ENCODE results near the gene RAD18. TPM values are rescaled to one million over a fixed set of nuclear protein-coding genes. Genes with fewer than 3 reads are reported as not detected.

RAD18 gene
- total RNA-seq, 1 experiment from 2014 or later, result 14.9 TPM

DNA sequence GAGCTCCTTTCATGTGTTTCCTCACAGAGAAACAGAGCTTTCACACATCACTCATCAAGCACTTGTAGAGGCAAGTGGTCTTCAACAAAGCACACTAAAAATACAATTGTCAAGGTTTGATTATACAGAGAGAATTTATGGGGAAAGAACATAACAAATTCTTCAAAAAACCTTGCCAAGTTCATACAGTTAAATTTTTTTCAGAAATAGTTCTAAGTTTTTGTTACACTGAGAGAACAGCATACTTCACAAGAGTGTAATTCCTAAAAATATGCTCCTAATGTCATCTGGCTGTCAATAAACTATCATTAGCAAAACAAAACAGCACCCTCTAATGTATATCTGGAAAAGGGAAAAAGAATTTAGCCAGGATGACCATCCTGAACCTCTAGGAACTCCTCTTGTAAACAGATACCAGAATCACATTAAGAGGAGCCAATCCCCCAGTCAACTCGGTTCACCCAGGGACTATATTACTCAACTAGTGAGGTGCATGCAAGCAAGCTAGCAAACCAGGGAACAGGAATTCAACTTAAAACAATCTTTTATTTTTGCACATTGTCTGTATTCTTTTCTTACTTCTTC lies 63.3 kb downstream of the RAD18 start:
- DNase-seq (ENCODE audit: low spot score), result no peak

DNA sequence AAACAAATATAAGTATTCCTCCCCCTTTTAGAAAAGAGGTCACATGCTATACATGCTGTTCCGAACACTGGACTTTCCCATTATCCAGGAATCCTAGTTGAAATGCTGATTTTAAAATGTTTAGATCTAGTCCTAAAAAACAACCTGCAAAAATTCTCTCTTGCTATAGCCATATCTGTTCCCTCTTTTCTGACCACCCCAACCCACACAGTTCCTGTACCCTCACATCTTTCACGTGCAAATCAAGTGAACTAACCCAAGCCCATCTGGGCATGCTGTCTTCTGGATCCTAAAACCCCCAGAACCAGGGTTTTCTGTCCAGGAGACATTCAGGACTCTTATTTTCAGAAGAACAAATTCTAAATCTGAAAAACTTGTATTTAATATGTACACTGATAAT lies 67.4 kb downstream of the RAD18 start:
- no peak for DNase-seq (ENCODE audit: low spot score)

DNA sequence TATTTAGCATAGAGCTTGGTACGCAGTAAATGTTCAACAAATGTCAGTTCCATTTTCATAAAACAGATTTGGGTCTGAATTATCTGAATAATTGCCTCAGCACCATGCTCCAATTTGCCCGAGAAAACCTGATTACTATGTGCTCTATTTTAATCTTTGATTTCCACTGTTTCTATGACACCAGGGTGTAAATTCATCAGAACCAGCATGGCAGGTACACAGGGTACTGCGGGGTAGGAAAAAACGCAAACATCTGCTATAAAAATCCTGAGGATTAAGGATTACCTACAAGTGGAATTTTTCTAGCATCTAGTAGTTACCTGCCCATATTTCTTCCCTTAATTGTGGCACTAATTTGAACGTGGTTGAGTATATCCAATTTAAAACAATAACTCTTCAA lies 70.3 kb downstream of the RAD18 start:
- no peak for DNase-seq (ENCODE audit: low spot score)

DNA sequence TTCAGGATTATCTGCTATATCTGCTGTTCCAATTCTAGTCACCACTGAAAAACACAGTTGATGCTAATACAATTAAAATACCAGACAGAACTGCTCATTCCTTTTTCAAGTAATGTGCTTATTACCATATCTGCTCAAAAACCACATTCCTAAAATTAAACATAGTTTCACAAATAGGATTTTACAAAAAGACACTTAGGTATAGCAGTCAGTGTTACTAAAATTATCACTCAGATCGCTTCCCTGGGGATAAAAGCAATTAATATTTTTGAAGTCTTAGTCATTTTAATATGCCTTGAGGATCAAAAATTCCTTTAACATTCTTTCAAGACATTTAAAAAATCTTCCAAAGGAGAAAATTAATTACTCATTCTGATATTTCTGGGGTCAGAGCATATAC lies 71.5 kb downstream of the RAD18 start:
- no peak for DNase-seq (ENCODE audit: low spot score)

DNA sequence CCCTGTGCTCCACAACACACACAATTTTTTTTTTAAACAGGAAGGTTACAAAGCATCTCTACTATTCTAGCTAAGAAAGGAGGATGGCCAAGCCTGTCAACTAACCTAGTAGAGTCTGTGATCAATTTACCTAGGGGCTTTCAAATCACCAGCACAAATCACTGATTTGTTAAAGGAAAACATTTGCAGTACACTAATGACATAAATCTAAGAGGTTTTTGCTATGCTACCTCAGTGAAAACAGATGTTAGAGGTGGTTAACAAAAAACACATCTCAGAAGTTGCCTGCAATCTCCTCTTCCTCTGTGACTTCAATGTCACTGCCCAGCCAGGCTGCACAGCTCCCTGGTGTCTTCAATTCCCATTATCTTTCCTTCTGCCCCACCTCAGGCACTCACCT lies 72.0 kb downstream of the RAD18 start:
- DNase-seq (ENCODE audit: low spot score), result no peak

DNA sequence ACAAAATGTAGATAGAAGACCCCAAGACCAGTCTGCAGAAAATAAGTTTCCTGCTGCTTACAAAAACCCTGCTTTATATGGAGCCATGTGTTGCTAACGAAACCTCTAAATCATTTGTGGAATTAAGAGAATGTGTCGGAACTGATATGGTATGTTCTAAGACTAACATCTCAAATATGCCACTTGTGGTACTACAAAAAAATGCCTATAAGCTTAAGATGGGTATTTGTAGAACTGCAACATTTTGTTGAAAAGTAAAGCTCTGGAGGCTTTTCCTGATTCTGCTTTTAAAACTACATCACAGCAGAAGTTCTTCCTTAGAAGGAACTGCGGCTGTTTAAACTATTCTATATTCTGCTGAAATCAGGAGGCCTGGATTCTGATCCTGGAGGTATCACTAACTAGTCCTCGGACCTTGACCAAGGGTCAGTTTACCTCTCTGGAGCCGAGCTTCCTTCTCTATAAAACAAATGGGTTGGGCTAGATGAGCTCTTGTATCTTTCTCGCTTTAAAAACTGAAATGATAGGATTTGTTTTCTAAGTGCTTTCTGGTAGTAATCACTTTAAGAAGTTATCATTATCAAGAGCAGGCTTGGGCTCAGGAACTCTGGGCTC lies 74.9 kb downstream of the RAD18 start:
- DNase-seq (ENCODE audit: low spot score), result no peak

DNA sequence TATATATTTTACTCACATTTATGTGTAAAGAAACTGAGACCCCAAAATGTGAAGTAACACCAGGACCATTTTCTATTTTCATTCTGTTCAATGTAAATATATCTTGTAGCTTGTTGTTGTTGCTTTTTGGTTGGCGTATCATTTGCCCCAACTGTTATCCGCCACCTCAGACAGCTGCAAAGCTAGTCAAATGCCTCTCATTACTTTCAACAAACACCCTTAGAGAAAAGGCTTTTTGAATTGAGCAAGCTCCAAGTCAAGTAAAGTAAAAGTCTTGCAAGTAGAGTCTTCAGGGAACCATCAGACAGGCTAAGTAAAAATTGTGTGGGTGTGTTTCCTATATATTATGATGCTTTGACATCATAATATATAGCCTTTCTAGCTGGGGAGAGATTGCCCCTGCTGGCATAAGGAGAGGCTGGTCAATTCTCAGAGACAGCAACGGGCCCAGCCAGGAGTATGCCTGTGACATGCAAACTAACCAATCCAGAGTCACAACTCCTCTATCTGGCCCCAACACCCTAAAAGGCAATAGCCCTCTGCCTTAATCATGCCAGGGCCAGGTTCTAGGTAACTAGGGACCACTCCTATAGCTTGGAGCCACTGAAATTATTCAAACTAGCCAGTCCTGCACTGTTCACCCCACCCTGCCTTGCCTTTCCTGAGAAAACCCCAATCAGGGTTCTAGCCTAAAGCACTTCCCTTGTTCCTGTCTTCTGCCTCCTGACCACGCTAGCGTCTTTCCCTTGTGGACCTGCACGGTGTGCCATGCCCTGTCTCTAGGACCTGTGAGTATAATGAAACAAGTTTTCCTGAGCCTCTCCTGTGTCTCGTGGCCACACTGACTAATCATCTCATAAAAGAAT lies 75.6 kb downstream of the RAD18 start:
- DNase-seq (ENCODE audit: low spot score), result no peak

DNA sequence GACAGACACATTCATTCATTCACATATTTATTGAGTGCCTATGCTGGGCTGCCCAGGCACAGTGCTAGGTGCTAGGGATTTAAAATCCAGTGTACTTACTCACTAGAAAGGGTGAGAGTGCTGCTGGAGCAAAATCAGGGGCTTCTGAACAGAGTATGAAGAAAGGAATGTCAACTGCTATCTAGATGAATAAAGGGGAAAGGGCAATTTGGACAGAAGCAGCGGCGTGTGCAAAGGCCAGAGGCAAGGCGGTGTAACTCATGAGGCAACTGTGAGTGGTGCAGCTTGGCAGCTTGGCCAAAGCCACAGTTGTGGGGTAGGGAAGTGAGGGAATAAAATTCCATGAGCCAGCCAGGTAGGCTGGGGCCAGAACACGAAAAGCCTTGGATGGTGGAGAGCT lies 76.7 kb downstream of the RAD18 start:
- no peak for DNase-seq (ENCODE audit: low spot score)

DNA sequence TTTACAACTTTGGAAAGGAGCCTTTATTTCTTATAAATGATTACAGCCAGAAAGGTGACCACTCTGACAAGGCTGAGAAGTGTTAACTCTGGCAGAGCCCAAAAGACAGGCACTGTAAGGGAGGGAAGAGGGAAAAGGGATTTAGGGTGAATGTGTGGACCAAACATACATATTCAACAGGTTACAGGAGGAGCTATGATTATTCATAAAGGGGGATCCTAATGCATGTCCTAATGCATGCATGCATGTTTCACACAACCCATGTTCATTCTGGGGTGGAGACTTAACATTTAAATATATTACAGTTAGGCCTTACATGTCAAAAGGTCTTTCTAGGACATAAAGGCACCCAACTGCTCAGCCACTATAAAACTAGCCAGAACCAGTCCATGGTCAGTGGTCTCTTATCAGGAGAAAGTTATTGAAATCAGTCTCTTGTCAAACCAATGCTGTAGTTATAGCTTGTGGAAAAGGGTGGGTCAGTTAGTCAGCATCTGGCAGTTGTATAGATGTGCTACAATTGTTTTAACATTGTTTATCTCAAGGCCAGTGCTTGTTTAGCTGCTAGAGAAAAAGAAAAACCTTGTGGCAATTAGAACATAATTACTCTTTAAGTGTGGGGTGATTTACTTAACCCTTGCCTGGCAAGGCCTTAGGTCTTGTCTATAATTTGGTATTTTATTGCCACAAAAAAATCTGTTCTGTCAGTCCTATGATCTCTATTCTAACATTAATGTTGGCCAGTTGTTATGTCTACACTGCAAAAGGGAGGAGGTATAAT lies 77.5 kb downstream of the RAD18 start:
- no peak for DNase-seq (ENCODE audit: low spot score)

DNA sequence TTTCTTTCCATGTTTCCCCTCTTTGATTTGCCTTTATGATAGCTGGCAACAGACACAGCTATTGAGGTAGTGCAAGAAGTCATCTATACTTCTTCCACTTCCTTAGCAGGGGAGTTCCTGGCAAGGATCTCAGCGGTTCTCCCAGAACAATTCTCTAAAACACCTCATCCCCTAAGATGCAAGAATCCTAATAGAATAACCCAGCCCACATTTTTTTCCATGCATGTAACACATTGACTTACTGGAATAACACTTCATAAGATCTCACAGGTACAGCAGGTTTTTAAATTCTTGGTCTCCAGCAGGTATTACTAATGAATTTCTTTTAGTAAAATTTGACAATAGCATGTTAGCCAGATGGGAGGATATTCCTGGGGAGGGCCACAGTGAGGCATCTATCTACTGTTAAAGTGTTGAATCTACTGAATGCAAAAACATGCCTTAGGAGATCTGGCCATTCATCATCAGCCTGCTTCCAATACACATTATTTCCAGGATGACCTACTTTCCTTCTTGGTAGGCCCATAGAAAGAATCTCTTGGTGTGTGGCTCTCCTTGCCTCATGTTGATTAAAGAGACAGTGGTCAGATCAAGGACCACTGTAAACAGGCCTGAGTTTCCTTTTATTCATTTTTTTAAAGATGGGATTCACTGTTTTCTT lies 78.5 kb downstream of the RAD18 start:
- no peak for DNase-seq (ENCODE audit: low spot score)

DNA sequence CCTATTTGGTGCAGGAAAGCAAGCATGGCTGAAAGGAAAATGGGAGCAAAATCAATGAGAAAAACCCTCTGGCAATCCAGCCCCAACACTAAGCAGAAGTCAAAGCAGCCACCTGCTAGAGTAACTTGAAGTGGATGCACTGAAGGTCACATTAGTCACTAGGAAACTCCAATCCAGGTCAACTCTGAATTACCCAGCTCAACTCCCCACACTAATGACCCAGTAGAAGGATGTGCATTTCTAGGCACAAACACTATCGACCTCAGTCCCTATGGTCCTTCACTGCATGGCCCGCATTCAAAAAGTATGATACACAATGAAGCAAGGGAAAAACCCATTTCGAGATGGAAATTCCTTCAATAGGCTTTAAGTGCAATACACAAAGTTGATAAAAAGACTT lies 80.6 kb downstream of the RAD18 start:
- DNase-seq (ENCODE audit: low spot score), result no peak

DNA sequence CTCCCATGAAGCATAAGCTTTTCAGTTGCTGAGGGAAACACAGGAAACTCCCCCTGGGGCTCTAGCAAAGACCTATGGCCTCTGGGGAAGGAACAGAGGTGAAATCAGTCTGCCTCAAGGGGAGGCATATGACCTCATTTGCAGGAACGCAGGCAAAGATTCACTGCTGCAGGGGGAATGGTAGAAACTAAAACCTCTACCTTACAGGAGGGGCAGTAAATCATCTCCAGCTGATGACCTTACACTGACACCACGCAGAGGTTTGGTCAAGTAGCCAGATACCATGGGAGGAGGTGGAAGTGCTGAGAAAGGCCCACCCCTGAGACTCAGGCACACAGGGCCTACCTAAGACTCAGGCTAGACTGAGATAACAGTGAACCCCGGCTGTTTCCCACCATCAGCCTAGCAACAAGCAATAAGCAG lies 81.1 kb downstream of the RAD18 start:
- DNase-seq (ENCODE audit: low spot score), result no peak

DNA sequence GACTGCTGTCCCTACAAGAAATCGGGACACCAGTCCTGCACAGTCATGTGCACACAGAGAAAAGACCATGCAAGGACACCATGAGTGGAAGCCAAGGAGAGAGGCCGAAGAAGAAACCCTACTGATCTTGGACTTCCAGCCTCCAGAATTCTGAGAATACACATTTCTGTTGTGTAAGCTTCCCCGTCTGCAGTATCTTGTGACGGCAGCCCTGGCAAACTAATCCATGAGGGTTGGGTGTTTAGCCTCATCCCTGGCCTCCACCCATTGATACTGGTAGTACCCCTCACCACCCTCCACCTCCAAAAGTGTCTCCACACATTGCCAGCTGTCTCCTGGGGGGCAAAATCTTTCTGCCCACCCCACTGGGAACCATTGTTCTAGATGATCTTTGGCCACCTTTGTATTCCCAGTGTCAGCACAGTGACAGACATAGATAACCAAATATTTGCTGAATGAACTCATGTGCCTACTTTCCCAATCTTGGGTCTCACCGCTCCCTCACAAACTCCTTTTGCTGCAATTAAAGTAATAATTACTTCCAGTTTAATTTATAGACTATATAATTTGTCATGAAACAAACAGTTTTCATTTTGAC lies 83.8 kb downstream of the RAD18 start:
- no peak for DNase-seq (ENCODE audit: low spot score)

DNA sequence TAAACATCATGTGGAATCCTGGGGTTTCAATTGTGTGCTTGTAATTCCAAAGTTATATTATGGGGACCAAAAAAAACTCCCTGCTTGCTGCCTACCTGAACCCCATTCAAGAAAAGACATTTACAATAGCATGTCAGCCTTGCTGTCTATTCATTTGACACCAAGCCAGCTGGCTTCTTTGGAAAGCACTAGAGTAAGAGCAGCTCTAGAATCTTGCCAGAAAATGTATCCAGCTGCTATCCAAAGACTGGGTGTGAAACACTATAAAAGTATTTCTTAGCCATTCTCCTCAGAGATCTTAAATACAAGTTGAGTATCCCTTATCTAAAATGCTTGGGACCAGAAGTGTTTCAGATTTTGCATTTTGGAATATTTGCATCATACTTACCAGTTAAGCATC lies 87.4 kb downstream of the RAD18 start:
- no peak for DNase-seq (ENCODE audit: low spot score)

DNA sequence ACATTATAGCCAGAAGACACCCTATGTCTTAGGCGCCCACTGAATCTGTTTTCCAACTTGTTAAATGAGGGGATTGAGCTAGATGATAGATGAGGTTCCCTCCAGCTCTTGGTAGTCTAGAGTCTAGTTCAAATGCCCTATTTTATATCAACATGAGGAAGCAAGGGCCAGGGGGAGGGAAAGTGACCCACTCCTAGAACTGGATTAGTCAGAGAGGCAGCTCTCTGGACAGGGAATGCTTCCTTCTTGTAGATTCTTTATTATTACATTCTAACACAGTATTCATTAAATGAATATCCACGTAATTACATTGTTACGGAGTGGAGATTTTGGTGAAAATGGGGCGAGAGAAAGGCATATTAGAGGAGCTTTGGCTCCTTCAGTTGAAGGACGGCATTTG lies 89.5 kb downstream of the RAD18 start:
- no peak for DNase-seq (ENCODE audit: low spot score)

DNA sequence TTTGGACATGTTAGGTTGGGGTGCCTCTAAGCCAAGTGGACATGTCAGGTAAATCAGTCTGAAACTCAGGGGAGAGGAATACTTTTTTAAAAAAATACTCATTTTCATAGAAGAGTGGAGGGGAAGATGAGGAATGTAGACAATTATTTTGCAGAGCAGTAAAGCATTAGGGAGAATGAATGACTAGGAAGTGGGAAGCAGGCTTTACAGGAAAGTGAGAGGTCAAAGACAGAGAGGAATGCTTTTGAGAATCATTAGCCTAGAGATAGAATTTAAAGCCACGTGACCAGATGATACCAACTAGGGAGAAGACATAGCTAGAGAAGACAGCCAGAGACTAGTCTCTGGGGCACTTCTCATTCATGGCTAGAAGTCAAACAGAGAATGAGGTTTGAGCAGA lies 91.0 kb downstream of the RAD18 start:
- no peak for DNase-seq (ENCODE audit: low spot score)

DNA sequence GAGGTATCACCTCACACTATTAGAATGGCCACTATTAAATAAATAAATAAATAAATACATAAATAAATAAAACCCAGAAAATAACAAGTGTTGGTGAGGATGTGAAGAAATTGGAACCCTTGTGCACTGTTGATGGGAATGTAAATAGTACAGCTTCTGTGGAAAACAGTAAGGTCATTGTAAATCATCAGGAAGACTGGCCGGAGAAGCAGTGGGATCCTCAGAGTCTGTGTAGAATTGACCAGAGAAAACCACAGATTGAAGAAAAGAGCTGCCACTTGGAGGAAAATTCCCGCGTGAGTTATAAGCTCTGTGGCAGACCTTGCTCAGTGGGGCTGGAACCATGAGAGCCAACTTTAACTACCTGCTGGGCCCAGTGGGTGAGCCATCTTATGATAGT lies 92.0 kb downstream of the RAD18 start:
- no peak for DNase-seq (ENCODE audit: low spot score)

DNA sequence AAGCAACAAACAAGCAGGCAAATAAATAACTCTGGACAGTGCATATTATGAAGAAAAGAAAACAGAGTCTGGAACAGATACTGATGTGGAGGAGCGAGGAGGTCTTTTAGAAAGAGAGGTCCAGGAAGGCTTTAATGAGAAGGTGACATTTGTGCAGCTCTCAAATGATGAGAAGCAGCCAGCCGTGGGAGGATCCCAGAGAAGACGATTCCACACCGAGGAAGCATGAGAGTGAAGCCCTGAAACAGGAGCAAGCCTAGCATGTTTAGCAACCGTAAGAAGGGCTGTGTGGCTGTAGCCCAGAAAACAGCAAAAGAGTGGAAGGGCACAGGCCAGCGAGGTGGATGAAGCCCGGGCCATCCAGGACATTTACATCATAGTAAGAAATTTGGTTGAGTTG lies 93.1 kb downstream of the RAD18 start:
- DNase-seq (ENCODE audit: low spot score), result no peak

DNA sequence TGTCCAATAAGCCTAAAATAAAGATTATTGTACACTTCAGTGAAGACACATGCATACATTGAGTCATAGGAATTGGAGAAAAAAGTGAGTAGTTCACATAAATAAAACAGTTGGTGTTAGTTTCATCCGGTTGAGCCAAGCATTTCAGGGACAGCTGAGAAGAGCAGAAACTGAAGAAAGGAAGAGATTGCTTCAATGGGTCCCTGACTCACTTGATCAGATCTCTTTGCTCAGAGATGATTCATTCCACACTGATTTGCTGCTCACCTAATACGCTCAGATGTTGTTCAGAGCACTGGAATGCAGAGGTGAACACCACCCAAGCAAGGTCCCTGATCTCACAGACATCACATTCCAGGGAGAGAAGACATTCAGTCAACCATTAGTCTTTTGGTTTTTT lies 93.7 kb downstream of the RAD18 start:
- DNase-seq (ENCODE audit: low spot score), result peak; percentile 42

DNA sequence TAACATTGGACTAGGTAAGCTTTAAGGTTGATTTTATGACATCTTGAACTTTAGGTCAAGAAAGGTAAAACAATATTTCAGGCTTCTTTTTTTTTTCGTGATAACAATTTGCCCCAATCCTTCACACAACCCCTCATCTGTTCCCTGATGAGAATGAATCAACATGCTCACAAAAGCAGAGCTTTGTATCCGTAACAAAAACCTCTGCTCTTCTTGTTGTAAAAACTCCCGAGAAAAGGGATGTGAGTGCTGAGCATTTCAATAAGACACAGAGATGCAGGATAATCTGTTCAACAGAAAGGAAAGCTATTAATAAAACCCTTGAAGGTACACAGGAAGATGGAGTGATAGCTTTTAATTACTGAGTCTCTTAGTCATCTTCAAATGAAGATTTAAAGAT lies 94.3 kb downstream of the RAD18 start:
- no peak for DNase-seq (ENCODE audit: low spot score)

DNA sequence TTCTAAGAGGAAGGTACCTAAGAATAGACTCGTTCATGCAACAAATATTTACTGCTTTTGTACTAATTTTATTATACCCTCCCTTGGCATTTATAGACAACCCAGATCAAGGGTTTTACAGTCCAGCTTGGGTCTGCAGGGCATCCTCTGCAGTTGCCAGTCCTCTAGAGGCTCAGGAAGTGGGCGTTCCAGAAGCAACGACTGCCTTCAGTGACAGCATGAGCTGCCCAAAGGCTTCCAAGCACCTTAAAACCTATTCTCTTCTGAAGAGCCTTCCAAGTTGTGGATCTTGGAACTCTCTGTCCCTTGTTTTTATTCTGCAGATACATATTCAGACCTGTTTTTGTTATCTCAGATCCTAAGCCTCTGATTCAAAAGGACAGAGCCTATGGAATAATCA lies 95.6 kb downstream of the RAD18 start:
- DNase-seq (ENCODE audit: low spot score), result no peak

DNA sequence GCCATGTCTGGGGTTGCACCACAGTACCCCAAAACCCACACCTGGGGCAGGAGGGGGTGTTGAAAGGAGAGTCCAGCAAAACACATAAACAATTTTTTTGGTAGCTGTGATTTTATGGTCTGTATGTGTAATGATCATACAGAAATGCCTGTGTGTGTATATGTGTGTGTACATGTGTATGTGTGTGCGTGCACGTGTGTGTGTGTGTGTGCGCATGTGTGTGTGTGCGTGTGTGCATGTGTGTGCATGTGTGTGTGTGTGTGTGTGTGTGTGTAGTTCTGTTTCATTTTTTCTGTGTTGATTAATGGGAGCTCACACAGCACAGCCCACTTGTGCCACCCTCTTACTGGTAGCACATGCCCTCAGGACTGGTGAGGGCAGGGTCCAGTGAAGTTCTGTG lies 97.6 kb downstream of the RAD18 start:
- no peak for DNase-seq (ENCODE audit: low spot score)
